Measurements from ENCODE around the gene CPA4. TPM values are rescaled to one million over a fixed set of nuclear protein-coding genes. Genes with fewer than 3 reads are reported as not detected.

CPA4 gene
- total and polyA plus RNA-seq, 8 donors, result 0.12 to 0.90 TPM; not detected in 6

- Histone ChIP-seq H3K4me1 (peaks cover 5 to 39% (median 28%) of the 10 kb centered on the region in 4 donors), H3K27me3 (no peaks in the 10 kb centered on the region), H3K9me3 (no peaks in the 10 kb centered on the region), H3K4me3 (no peak overlapping the region), H3K36me3 (no peaks in the 10 kb centered on the region), H3K27ac (peak overlapping the region in 2 of 5 donors; percentile 14 to 23)
- DNase-seq, result no peak
- no peak for TF ChIP-seq EP300 (IDR thresholded peaks at IDR 0.05)
- TF ChIP-seq, protein P1, sequence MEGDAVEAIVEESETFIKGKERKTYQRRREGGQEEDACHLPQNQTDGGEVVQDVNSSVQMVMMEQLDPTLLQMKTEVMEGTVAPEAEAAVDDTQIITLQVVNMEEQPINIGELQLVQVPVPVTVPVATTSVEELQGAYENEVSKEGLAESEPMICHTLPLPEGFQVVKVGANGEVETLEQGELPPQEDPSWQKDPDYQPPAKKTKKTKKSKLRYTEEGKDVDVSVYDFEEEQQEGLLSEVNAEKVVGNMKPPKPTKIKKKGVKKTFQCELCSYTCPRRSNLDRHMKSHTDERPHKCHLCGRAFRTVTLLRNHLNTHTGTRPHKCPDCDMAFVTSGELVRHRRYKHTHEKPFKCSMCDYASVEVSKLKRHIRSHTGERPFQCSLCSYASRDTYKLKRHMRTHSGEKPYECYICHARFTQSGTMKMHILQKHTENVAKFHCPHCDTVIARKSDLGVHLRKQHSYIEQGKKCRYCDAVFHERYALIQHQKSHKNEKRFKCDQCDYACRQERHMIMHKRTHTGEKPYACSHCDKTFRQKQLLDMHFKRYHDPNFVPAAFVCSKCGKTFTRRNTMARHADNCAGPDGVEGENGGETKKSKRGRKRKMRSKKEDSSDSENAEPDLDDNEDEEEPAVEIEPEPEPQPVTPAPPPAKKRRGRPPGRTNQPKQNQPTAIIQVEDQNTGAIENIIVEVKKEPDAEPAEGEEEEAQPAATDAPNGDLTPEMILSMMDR (IDR thresholded peaks at IDR 0.05), result no peak
- TF ChIP-seq POLR2A (IDR thresholded peaks at IDR 0.05), result no peak
- TF ChIP-seq POLR2AphosphoS5 (IDR thresholded peaks at IDR 0.05), result no peak
- intact Hi-C loops (cut with DNase I; ENCODE audit: low total_unique reads), result no loop called here
- 88 to 93% (median 89%) methylated on average over 17 to 19 of the region's 19 CpGs for WGBS, 5 donors
Observed at GRCh38 chr7:130367836-130368746, 75.1 kb downstream of the CPA4 start.

- intact Hi-C loops (cut with DNase I; ENCODE audit: low total_unique reads), result no loop called here
- H3K27ac ChIP-seq, result peak overlapping the region in 2 of 5 donors; percentile 23 to 28
- DNase-seq, result peak in 1 of 2 donors; percentile 52
Observed at GRCh38 chr7:130369110-130369711, 76.2 kb downstream of the CPA4 start.

GRCh38 chr7:130369831-130370550 lies 77.0 kb downstream of the CPA4 start:
- peak overlapping the region in 2 of 5 donors; percentile 23 to 28 for H3K27ac ChIP-seq
- H3K4me1 ChIP-seq, result peaks cover 15 to 54% (median 41%) of the 10 kb centered on the region in 4 donors
- H3K27me3 ChIP-seq, result no peaks in the 10 kb centered on the region
- TF ChIP-seq, protein P1 (IDR thresholded peaks at IDR 0.05), result no peak
- TF ChIP-seq EP300 (IDR thresholded peaks at IDR 0.05) (no peak), POLR2AphosphoS5 (IDR thresholded peaks at IDR 0.05) (no peak), POLR2A (IDR thresholded peaks at IDR 0.05) (no peak)
- H3K36me3 ChIP-seq, result no peaks in the 10 kb centered on the region
- 34 to 65% (median 40%) methylated on average over 3 of the region's 3 CpGs for WGBS, 5 donors
- intact Hi-C loops (cut with DNase I; ENCODE audit: low total_unique reads), result no loop called here
- no peak for DNase-seq
- H3K9me3 ChIP-seq, result no peaks in the 10 kb centered on the region
- no peak overlapping the region for H3K4me3 ChIP-seq

More at GRCh38 chr7:130369110-130369711, 76.2 kb downstream of the CPA4 start:
- Histone ChIP-seq H3K36me3 (no peaks in the 10 kb centered on the region), H3K4me3 (no peak overlapping the region), H3K4me1 (peaks cover 15 to 50% (median 39%) of the 10 kb centered on the region in 4 donors), H3K9me3 (no peaks in the 10 kb centered on the region), H3K27me3 (no peaks in the 10 kb centered on the region)
- TF ChIP-seq POLR2AphosphoS5 (IDR thresholded peaks at IDR 0.05) (peak in 1 of 3 donors; percentile 2), EP300 (IDR thresholded peaks at IDR 0.05) (no peak), POLR2A (IDR thresholded peaks at IDR 0.05) (no peak)
- TF ChIP-seq, protein P1 (IDR thresholded peaks at IDR 0.05), result no peak
- WGBS, 5 donors, result 36 to 53% (median 42%) methylated on average over 10 of the region's 10 CpGs

- Histone ChIP-seq H3K36me3 (no peaks in the 10 kb centered on the region), H3K27ac (peak overlapping the region in 2 of 5 donors; percentile 29 to 89), H3K27me3 (no peaks in the 10 kb centered on the region), H3K9me3 (peaks cover 0 to 4% (median under 1%) of the 10 kb centered on the region in 4 donors), H3K4me3 (no peak overlapping the region), H3K4me1 (peaks cover 15 to 54% (median 39%) of the 10 kb centered on the region in 4 donors)
- TF ChIP-seq EP300 (IDR thresholded peaks at IDR 0.05) (no peak), POLR2AphosphoS5 (IDR thresholded peaks at IDR 0.05) (peak in 1 of 3 donors; percentile 22), POLR2A (IDR thresholded peaks at IDR 0.05) (no peak)
- TF ChIP-seq, protein P1 (IDR thresholded peaks at IDR 0.05), result no peak
- WGBS, 5 donors, result 66 to 79% (median 76%) methylated on average over 3 of the region's 3 CpGs
- peak in 1 of 2 donors; percentile 35 for DNase-seq
- intact Hi-C loops (cut with DNase I; ENCODE audit: low total_unique reads), result no loop called here
Observed at GRCh38 chr7:130371046-130371445, 78.1 kb downstream of the CPA4 start.
